ENCODE results near the gene PI4K2A.

The PI4K2A gene

DNA sequence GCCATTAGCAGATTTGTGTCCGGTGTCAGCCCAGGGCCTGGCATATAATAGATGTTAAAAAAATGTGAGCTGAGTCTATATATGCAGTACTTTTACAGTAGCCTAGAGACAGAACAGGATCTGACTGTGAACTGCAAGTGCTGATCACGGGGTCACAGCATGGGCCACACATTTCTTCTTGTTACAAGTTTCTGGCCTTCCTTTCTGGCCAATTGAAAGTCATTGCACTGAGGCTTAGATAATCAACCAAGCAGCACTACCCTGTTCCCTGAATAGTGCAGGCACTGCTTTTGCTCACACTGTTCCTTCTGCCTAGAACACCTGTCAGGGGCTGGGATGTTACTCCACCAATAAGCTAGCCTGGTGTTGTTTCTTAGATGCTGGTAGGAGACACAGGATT, 67.7 kb downstream of the PI4K2A start:
- no peak for DNase-seq

DNA sequence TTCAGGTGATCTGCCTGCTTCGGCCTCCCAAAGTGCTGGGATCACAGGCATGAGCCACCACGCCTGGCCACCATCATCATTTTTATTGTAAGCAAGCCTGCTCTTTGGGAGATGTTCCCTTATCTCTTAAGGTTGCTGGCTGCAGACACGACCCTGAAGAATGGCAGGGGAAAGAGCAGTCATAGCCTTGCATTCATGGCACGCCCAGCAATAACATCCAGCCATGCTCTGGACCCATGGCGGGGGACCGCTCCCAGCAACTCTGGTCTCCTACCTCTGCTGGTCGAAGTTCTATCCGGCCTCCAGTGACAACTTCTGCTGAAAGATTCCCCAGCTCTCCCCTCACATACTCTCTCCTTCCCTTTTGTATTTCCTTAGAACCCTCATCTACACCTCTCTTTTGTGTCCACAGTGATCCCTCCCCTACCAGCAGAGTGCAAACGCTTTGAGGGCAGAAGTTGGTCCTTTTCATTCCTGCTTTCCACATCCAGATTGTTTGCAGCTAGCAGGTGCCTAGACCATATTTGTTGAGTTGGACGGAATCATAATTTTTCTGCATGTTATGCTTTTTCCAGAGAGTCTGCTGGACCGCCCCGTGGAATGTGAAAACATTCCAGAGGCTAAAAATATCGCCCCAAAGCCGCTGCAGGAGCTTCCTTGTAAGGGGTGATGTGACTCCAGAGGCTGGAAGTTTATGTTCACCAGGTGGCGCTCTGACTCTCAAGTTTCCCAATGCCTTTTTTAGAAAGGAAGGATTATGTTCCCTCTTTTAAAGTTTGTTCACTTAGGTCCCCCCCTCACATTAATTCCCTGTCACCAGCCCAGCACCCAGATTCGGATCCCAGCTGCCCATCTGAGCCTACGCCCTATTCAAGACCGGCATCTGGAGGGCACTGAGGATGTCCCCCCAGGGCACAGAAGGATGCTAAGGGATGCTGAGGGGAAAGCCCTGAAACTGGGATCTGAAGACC, 68.8 kb downstream of the PI4K2A start:
- peak in 1 of 2 donors; percentile 42 for DNase-seq

DNA sequence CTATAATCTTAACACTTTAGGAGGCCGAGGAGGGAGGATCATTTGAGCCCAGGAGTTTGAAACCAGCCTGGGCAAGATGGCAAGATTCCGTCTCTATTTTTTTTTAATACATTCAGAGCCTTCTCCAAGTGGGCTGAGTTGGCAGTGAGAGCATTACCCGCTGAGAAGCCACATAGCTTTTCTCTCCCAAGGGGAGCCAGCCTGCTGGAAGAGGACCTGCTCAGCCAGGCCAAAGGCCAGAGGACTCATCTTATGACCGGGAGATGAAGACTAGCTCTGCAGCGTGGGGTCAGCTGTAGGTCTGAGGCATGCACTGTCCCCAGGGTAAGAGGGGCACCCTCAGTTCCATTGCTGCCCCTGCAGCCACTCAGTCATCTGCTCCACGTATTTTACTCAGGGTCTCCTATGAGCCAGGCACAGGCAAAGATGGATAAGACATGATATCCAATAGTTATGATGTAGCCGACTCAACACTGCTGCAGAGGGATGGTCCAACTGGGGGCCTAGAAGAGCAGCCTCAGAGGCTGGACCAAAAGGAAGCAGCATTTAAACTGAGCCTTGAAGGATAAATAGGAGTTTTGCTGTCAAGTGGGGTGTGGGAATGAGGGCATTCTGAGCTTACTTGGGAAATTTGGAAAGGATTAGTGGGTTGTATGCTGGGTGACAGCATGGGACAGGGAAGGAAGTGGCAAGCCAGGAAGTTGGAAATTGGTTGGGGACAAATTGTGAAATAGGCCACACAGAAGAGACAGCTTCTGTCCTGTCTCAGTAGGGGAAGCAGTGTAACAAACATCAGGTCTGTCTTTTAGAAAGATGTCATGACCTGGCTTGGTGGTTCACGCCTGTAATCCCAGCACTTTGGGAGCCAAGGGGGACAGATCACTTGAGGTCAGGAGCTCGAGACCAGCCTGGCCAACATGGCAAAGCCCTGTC, 71.4 kb downstream of the PI4K2A start:
- DNase-seq, result no peak

DNA sequence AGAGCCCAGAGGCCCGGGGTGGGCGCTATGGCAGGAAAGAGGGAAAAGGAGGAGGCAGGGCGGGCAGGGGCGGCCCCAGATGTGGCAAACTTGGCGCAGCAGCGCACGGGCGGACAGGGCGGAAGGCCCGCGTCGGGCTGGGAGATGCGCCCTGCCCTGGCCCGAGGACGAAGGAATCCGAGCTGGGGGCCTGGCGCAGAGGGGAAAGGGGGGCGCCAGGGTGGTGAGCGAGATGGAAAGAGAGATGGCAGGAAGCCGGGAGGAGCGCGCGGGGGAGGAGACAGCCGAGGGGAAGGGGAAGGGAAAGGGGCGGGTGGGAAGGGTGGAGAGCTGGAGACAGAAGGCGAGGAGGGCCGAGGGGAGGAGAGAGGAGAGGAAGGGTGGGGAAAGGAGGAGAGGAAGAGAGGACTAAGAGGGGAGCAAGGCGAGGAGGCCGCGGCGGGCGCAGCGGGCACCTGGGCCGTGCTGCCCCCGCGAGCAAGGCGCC, 72.9 kb downstream of the PI4K2A start, which contains the start of gene MARVELD1:
TSS of gene MARVELD1 (plus strand) at position 392 of the 487 bp plus-strand sequence. CDS start 147 bp downstream, outside the sequence.
- DNase-seq, result no peak

DNA sequence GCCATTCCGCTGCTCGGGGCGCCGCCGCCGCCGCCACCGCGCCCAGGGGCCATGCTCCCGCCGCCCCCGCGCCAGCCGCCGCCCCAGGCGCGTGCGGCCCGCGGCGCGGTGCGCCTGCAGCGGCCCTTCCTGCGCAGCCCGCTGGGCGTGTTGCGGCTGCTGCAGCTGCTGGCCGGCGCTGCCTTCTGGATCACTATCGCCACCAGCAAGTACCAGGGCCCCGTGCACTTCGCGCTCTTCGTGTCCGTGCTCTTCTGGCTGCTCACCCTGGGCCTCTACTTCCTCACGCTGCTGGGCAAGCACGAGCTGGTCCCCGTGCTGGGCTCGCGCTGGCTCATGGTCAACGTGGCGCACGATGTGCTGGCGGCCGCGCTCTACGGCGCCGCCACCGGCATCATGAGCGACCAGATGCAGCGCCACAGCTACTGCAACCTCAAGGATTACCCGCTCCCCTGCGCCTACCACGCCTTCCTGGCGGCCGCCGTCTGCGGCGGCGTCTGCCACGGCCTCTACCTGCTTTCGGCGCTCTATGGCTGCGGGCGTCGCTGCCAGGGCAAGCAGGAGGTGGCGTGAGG, 73.4 kb downstream of the PI4K2A start:
- DNase-seq, result peak; percentile 48 to 59

DNA sequence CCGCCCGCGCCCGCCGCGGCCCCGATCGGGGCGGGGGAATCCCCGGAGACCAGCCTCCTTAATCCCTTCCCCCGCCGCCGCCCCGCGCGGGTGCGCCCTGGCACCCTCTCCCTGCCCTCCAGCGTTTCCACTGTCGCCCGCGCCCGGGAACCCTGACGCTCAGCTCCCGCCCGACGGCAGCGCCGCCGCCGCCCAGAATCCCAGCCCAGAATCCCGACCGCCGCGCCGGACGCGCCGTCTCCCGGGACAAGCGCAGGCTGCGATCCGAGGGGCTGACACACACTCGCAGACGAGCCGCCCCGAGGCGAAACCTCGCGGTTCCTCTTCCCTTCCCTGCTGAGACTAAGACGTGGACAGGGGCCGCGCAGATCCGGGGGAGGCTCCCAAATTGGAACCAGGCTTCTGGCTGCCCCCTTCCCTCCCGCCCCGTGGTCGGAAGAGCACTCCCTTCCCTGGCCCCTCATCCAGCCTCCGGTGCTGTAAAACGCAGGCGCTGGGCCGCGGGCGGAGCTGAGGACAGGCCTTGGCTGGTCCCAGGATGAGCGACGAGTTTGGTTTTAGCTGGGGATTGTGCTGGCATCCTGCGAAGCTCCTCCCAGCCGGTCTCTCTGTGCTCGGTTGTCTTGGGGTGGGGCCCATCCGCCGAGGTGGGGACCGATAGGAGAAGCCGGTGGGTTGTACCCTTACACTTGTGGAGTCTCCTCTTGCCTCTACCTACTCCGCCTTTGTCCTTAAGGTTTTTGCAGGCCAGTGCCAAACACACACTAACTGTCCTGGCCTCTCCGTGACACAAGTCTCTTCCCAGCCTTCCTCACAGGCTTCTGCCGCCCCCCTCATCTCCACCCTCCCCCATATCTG, 74.2 kb downstream of the PI4K2A start:
- peak in 1 of 2 donors; percentile 25 for DNase-seq

DNA sequence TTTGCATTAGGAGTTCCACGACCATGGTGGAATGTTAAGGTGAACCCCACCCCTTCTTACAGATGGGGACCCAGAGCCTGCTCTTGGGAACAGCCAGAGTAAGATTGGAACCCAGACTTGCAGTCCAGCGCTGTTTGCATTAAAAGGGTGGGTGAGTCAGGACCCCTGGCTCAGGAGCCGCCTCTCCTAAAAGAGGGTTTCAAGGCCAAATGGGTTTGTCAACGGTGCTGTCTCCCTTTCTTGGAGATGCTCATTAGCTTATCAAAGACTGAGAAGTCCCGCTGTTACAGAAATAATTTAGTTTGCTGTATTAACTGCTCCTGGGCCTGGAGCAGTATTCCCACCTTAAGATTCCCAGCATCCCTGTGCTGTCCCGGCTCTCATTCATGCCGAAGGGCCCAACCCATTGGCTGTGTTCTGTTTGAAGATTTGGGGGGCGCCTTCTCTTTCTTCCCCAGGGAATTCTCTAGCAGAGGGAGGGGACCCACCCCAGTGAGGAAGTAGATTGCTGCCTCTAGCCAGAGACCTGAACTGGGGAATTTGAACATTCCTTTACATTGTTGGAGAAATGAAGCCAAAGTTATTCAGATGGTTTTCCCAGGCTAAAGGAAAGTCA, 74.9 kb downstream of the PI4K2A start:
- no peak for DNase-seq

DNA sequence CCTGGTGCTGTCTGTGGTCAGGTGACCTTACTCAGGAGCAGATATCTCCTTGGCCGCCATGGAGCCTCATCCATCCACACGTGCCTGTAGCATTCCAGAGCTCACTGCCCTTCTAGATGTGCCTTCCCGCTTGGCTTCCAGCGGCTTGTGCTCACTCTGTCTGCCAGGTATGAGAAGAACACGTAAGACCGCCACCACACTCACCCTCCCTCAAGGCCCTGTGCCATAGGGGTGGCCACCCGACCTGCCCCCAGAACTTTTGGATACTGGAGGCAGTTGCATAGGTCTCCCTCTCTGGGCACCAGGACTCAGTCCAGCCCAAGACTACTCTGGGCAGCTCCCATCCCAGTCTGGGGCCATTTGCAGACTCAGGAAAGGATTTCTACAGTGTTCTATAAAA, 77.2 kb downstream of the PI4K2A start:
- DNase-seq, result no peak

DNA sequence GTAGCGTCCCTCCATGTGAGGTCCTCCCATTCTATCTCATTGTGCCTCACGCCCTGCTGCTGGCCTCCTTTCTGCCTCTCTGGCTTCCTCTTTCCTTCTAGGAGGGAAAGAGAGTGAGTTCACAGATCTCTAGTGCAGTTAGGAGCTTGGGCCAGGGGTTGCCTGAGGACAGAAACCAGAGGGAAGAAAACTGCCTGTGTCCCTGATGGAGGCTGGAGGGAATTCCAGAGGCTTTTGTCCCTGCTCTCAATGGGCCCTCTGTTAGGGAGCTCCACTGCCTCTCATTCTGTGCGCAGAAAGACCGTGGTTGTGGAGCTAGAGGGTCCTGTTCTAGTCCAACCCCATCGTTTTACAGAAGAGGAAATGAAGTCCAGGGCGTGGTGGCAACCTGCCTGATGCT, 77.7 kb downstream of the PI4K2A start:
- no peak for DNase-seq

DNA sequence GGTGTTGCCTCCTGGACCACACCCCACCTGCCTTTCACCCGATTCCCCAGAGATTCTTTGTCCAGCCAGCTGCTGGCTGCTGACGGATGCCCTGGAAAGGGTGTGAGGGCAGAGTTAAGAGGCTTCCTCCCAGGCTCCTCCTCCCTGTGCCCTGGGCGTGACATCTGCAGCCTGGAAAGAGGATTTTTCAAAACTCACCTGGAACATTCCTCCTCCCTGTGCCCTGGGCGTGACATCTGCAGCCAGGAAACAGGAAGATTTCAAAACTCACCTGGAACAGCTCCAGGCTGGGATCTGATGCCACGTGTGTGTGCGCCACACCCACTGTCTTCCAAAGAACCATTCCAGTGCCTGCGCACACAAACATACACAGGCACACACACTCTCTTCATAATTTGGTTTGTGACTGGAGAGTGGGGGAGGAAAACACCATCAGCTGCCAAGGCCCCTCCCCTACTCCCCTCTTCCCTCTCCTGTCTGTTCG, 78.2 kb downstream of the PI4K2A start:
- DNase-seq, result no peak

DNA sequence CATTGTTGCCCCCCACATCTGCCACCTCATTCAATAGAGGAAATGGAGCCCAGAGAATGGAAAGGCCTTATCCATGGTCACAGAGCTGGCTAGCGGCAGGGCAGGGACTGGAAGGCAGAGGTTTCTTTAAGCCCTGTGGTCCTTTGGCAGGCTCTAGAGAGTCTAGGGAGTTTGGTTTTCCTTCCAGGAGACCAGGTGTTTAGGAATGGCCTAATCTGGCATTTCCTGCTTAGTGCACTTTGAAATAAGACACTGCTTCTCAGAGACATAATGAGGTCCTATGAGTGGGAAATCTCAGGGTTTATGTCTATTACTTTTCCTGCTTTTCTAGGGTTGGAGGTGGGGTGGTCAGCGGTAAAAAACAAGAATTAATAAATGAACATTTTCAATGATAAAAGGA, 79.1 kb downstream of the PI4K2A start:
- no peak for DNase-seq

DNA sequence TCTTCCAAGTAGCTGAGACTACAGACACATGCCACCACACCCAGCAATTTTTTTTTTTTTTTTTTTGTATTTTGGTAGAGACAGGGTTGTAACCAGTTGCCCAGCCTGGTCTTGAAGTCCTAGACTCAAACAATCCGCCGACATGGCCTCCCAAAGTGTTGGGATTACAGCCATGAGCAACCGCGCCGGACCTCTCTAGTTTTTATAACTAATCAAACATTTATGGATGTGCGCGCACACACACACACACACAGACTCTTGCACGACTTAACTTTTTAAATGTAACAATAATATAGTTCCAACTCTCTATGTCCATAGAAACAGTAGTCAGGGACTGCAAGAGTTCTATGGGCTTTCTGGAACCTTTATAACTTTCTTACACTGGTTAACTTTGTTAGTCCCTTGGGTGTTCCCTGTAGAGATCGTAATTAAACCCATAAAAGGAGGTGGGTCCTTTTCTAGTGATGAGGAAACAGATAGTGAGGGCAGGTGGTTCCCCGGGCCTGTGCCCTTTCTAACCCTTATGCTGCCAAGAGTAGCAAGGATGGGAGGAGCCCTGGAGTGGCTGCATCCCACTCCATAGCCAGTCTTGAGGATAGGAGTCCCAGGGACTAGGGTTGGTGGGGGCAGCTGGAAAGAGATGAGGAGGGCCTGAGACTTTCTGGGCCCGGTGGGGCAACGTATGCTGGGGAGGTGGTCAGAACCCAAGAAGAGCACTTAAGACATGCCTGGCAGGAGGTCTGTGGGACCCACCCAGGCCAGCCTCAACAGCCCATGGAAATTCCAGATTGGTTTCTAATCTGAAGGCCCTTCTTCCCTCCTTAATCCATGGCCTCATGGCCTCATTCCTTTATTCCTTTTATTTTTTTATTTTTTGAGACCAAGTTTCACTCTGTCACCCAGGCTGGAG, 81.7 kb downstream of the PI4K2A start:
- no peak for DNase-seq

DNA sequence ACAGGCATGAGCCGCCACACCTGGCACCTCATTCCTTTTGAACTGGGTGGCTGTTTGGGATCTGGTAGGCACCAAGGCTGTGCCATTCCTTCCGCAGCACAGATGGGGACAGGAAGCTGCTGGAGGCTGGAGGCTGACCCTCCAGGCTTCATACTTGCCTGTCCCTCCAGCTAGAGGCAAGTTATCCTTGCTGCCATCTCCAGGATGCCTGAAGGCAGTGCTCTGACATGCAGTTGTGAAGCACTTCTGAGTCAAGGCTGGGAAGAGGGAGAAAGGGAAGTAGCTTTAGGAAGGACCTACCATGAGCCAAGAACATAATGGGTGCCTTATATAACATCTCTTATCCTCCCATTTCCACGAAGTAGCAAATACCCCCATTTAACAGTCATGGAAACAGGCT, 82.5 kb downstream of the PI4K2A start:
- DNase-seq, result no peak

DNA sequence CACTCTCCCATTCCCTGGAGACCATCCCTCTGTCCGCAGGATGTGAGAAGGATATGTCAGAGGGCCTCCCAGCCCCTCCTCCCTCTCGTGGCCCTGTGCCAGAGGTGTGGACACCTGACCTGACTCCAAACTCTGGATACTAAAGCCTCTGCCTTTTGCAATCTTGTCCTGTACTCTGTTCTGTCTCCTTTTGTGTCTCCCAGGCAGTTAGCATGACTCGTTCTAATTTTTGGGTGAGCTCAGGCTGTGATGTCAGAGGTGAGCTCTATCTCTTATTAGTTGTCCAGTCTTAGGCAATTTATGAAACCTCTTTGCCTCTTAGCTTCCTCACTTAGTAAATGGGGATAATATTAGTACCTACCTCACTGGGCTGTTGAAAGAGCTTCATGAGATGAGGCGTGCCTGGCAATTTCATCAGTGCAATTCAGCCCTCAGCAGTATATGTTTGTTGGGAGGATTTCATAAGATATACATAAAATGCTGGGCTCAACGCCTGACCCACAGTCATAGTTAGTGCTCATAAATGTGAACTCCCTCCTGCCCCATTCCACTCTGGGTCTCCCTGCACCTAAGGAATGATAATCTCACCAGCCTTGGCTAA, 84.0 kb downstream of the PI4K2A start:
- no peak for DNase-seq

Data from CD4-positive, alpha-beta T cell treated with Interferon alpha-2 for 1 hour (primary cell).